Lower lobe of right lung (tissue), 2 donors: ENCODE data around the gene ADCK1. TPM values are rescaled to one million over a fixed set of nuclear protein-coding genes. Genes with fewer than 3 reads are reported as not detected.
"Not testable (repeated sequence)": the region's sequence is repeated elsewhere in the genome, so short reads cannot be mapped to it uniquely, and the experiment has no call there.

Source experiments
- ATAC-seq, 2 donors: fragments of 200-7000 bp; cut with Tn5 transposase; one replicate each; pipeline ENCODE4 v1.9.1; 2020 to 2022; ENCODE audit warnings: mild to moderate bottlenecking in 2 of 2, moderate library complexity in 2 of 2
- DNase-seq: peaks from one replicate; pipeline ENCODE4 v3.0.0-alpha.2; 2020
- H3K27ac ChIP-seq: fragments of 200-600 bp; one replicate; pipeline ENCODE4 v1.8.0; 2022
- H3K27me3 ChIP-seq: fragments of 200-600 bp; one replicate; pipeline ENCODE4 v1.8.0; 2022; ENCODE audit warnings: low read depth
- H3K36me3 ChIP-seq: fragments of 200-600 bp; one replicate; pipeline ENCODE4 v1.8.0; 2022; ENCODE audit warnings: mild to moderate bottlenecking
- H3K4me1 ChIP-seq: fragments of 200-600 bp; one replicate; pipeline ENCODE4 v1.8.0; 2022
- H3K4me3 ChIP-seq: fragments of 200-600 bp; one replicate; pipeline ENCODE4 v1.8.0; 2022; ENCODE audit warnings: mild to moderate bottlenecking
- H3K9me3 ChIP-seq: fragments of 200-600 bp; one replicate; pipeline ENCODE4 v1.8.0; 2022
- intact Hi-C: fragments of 100-400 bp; cut with DNase I; formaldehyde crosslinking; loops from one replicate; pipeline ENCODE4 v1.11.0; 2022
- total RNA-seq: library from RNA; stranded (reverse); fragmentation: NEBNext Ultra II Directional; extraction: Animal tissue kit (Norgen Biotek cat#: 25700); gene quantifications from one replicate; pipeline ENCODE4 v1.2.1, GENCODE V29; 2021
- TF ChIP-seq, protein P1 (sequence below): fragments of 200-600 bp; IDR thresholded peaks from one replicate; pipeline ENCODE4 v1.8.0; 2022; ENCODE audit warnings: antibody characterized with exemption, mild to moderate bottlenecking
- donor health status: DM: no; HTN: yes; CAD: no; lungs with severe emphysema.

ADCK1 gene
- total RNA-seq, 1 donor from 2014 or later: 7.4 TPM

DNA sequence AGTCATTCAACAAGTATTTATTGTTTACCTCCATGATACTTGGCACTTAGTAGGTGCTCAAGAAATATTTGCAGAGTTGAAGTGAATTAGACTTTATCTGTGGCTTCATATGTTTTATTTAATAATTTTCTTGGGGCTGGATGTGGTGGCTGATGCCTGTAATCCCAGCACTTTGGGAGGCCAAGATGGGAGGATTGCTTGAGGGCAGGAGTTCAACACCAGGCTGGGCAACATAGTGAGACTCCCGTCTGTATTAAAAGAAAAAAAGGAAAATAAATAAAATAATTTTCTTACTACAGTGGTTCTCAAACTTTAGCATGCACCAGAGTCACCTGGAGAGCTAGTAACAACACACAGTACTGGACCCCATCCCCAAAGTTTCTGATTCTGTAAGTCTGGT is 905 bp downstream of the ADCK1 start:
- H3K4me3 ChIP-seq: peak overlapping the region; percentile 92
- ATAC-seq (no peak), DNase-seq (no peak)
- H3K36me3 ChIP-seq: no peaks in the 10 kb centered on the region
- intact Hi-C loops: no loop called here
- H3K27ac ChIP-seq: peak overlapping the region; percentile 93
- H3K9me3 ChIP-seq: no peaks in the 10 kb centered on the region
- no peaks in the 10 kb centered on the region for H3K27me3 ChIP-seq
- H3K4me1 ChIP-seq: peaks cover 16% of the 10 kb centered on the region
- TF ChIP-seq, protein P1, sequence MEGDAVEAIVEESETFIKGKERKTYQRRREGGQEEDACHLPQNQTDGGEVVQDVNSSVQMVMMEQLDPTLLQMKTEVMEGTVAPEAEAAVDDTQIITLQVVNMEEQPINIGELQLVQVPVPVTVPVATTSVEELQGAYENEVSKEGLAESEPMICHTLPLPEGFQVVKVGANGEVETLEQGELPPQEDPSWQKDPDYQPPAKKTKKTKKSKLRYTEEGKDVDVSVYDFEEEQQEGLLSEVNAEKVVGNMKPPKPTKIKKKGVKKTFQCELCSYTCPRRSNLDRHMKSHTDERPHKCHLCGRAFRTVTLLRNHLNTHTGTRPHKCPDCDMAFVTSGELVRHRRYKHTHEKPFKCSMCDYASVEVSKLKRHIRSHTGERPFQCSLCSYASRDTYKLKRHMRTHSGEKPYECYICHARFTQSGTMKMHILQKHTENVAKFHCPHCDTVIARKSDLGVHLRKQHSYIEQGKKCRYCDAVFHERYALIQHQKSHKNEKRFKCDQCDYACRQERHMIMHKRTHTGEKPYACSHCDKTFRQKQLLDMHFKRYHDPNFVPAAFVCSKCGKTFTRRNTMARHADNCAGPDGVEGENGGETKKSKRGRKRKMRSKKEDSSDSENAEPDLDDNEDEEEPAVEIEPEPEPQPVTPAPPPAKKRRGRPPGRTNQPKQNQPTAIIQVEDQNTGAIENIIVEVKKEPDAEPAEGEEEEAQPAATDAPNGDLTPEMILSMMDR: no peak

DNA sequence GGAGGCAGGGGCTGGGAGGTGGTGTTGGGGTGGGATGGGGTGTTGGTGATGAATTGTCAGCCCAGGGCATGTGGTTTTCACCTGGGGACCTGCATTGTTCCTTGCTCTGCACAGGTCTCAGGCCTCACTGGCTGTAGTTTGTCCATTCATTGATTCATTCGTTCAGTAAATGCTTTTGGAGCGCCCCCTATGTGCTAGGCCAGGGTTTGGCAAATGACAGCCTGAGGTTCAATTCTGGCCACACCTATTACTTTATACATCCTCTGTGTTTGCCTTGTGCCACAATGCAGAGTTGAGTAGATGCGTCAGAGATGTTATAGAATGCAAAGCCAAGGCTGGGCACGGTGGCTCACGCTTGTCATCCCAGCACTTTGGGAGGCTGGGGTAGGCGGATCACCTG is 4.7 kb downstream of the ADCK1 start:
- ATAC-seq (no peak), DNase-seq (no peak)
- no peak overlapping the region for H3K27ac ChIP-seq
- no peaks in the 10 kb centered on the region for H3K27me3 ChIP-seq
- peaks cover 13% of the 10 kb centered on the region for H3K4me1 ChIP-seq
- H3K36me3 ChIP-seq: no peaks in the 10 kb centered on the region
- TF ChIP-seq, protein P1: peak; percentile 11
- H3K9me3 ChIP-seq: no peaks in the 10 kb centered on the region
- no peak overlapping the region for H3K4me3 ChIP-seq
- intact Hi-C loops: no loop called here

DNA sequence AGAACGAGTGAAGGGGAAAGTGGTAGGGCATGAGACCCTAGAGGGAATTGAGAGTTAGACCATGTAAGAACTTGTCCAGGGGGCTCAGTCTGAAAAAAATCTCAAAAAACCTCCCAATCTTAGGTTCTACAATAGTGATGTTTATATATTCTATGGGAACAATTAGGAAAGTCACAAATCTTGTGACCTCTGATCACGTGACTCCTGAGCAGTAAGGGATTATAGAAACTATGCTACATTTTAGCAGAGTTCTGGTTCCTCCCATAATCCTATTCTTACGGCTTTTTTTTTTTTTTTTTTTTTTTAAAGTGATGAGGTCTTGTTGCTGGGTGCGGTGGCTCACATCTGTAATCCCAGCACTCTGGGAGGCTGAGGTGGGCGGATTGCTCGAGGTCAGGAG is 5.8 kb downstream of the ADCK1 start:
- Histone ChIP-seq H3K9me3 (no peaks in the 10 kb centered on the region), H3K4me1 (peaks cover 6% of the 10 kb centered on the region), H3K36me3 (no peaks in the 10 kb centered on the region), H3K27me3 (no peaks in the 10 kb centered on the region), H3K4me3 (no peak overlapping the region), H3K27ac (no peak overlapping the region)
- ATAC-seq (no peak), DNase-seq (no peak)
- intact Hi-C loops: no loop called here
- TF ChIP-seq, protein P1: no peak

DNA sequence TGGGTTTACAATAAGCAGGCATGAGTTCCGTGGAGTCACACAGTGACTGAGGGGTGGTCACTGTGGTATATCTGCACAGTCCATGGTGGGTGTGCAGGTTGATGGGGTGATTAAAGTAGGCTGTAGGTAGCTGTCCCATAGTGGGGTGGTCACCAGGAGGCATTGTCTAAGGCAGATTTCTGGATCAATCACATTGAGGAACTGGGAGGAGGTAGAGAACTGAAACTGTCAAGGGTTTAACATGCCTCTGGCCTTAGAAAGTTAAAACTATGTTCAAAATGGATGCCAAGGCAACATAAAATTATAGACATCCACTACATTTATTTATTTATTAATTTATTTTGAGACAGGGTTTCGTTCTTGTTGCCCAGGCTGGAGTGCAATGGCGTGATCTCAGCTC is 8.3 kb downstream of the ADCK1 start:
- ATAC-seq: no peak
- no peak for DNase-seq
- intact Hi-C loops: no loop called here

DNA sequence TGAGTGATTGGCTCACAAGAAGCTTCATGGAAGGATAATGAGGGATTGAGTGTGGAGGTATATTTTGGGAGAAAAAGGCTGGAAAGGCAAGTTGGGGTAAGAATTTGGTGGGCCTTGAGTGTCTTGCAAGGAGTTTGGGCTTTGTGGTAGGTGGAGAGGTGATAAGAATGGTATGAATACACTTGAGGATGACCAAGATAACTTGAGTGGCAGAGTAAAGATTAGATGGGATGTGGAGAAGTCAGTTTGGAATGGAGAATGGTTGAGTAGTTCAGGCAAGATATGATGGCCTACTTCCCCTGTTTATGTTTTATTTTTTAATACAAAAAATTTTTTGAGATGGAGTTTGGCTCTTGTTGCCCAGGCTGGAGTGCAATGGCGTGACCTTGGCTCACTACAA is 9.1 kb downstream of the ADCK1 start:
- ATAC-seq (no peak), DNase-seq (no peak)
- Histone ChIP-seq H3K27ac (no peak overlapping the region), H3K9me3 (no peaks in the 10 kb centered on the region), H3K4me1 (no peaks in the 10 kb centered on the region), H3K36me3 (no peaks in the 10 kb centered on the region), H3K4me3 (no peak overlapping the region), H3K27me3 (no peaks in the 10 kb centered on the region)
- TF ChIP-seq, protein P1: no peak
- intact Hi-C loops: no loop called here

More for the DNA sequence above, 8.3 kb downstream of the ADCK1 start:
- TF ChIP-seq, protein P1: no peak
- no peak overlapping the region for H3K27ac ChIP-seq
- no peak overlapping the region for H3K4me3 ChIP-seq
- no peaks in the 10 kb centered on the region for H3K36me3 ChIP-seq
- H3K4me1 ChIP-seq: no peaks in the 10 kb centered on the region
- H3K9me3 ChIP-seq: no peaks in the 10 kb centered on the region
- H3K27me3 ChIP-seq: no peaks in the 10 kb centered on the region

DNA sequence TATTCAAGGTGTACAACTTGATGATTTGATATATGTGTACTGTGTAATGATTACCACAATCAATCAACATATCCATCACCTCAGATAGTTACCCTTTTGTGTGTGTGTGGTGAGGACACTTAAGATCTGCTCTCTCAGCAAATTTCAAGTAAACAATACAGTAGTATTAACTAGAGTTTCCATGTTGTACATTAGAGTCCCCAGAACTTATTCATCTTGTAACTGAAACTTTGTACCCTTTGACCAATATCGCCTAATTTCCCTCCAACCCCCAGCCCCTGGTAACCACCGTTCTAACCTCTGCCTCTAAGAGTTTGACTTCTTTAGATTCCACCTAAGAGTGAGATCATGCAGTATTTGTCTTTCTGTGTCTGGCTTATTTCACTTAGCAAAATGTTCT is 12.1 kb downstream of the ADCK1 start:
- no peak for DNase-seq
- H3K36me3 ChIP-seq: no peaks in the 10 kb centered on the region
- no peaks in the 10 kb centered on the region for H3K27me3 ChIP-seq
- no peaks in the 10 kb centered on the region for H3K4me1 ChIP-seq
- intact Hi-C loops: no loop called here
- no peak overlapping the region for H3K4me3 ChIP-seq
- TF ChIP-seq, protein P1: no peak
- H3K9me3 ChIP-seq: no peaks in the 10 kb centered on the region
- no peak overlapping the region for H3K27ac ChIP-seq
- no peak for ATAC-seq

DNA sequence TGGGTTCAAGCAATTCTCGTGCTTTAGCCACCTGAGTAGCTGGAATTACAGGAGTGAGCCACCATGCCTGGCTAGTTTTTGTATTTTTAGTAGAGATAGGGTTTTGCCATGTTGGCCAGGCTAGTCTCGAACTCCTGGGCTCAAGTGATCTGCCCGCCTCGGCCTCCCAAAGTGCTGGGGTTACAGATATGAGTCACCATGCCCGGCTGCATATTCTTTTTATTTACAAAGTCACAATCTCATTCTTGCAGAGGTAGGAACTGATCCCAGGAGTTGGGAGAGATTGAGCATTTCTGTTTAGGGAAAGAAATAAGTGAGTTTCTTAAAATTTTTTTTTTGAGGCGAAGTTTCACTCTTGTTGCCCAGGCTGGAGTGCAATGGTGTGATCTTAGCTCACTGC is 12.8 kb downstream of the ADCK1 start:
- H3K27me3 ChIP-seq, H3K4me1 ChIP-seq, intact Hi-C loops, H3K27ac ChIP-seq, H3K9me3 ChIP-seq, H3K36me3 ChIP-seq, ATAC-seq, DNase-seq, H3K4me3 ChIP-seq: not testable (repeated sequence)
